DMS 273 (cell line): ENCODE results near the gene DKC1.

Experiments
- DNase-seq: peaks from one replicate; lab custom pipeline; 2025; ENCODE audit not compliant: unreplicated experiment; lab: John Stamatoyannopoulos, UW

DKC1 gene

GRCh38 chrX:154762537-154763296, at the start of gene DKC1:
DKC1 (plus strand) TSS chrX:154762864; CDS start chrX:154762966, 102 bp downstream.
- peak; percentile 99 for DNase-seq

DNA sequence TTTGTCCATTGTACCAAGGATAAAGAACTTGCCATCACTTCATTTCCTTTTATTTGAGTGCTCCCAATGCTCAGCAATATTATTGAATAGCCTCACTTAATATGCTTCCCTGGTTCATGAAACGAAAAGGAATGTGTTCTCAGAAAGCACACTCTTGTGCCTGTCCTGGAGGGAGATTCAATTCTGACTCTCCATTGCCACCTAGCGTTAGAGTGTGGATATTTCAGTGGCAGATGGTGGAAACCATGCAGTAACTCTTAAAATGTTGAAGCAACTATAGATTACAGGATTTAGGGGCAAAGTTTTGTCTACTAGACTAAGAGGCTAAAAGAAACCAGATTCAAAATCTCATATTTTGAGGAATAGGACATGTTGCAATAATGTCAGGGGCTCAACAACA, 47.7 kb upstream of the DKC1 start:
- DNase-seq = peak; percentile 85

DNA sequence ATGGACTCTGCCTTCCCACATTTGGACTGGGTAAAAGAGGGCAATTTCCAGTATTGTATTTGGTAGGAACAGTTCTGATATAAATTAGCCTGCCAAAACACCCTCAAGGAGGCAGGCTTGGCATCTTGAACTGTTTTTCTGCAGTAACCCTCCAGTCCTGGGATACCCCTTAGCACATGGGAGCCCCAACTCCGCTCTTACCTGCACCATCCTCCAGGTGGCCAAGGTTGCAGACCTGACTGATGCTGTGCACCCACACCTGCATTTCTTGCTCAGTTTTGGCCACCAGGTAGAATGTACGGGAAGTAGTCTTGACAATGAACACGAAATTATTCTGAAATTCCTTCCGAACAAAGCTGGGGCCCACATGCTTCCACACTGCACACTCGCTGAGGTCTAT, 46.8 kb upstream of the DKC1 start:
- no peak for DNase-seq

DNA sequence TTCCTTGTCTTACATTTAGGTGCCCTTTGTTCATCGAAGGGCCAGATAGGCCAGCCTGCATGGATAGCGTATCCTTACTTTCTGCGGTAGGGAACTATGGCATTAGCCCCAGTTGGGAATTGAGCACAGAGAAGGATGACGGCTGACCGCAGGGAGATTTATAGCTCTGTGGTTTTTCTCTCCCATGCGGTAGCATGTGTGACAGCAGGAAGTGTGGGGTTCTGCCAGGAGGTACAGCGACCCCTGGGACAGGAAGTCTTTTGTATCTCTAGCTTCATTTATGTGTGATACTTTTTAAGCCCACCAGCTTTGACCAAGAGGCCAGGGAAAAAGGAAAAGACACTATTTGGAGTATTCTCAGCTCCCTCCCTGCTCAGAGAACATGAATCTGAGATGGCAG, 44.8 kb upstream of the DKC1 start:
- peak; percentile 71 for DNase-seq

GRCh38 chrX:154718616-154719015, 44.0 kb upstream of the DKC1 start:
- DNase-seq = no peak

GRCh38 chrX:154719132-154719675, 43.5 kb upstream of the DKC1 start:
- peak; percentile 18 for DNase-seq

- DNase-seq = no peak
Observed at GRCh38 chrX:154720067-154720466, 42.6 kb upstream of the DKC1 start.

DNA sequence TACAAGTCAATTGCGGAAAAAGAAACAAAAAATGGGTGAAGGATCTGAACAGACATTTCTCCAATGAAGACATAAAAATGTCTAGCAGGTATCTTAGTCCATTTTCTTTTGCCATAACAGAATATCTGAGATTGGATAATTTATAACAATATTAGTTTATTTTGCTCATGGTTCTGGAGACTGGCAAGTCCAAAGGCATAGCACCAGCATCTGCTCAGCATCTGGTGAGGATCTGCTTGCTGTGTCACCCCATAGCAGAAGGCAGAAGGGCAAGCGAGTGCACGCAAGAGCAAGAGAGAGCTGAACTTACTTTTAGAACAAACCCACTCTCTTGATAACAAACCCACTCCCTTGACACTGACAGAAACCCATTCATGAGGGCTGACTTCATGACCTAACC, 41.5 kb upstream of the DKC1 start:
- DNase-seq = no peak

GRCh38 chrX:154724993-154725756, 37.5 kb upstream of the DKC1 start:
- DNase-seq = no peak

GRCh38 chrX:154727418-154727817, 35.2 kb upstream of the DKC1 start:
- DNase-seq = no peak

DNA sequence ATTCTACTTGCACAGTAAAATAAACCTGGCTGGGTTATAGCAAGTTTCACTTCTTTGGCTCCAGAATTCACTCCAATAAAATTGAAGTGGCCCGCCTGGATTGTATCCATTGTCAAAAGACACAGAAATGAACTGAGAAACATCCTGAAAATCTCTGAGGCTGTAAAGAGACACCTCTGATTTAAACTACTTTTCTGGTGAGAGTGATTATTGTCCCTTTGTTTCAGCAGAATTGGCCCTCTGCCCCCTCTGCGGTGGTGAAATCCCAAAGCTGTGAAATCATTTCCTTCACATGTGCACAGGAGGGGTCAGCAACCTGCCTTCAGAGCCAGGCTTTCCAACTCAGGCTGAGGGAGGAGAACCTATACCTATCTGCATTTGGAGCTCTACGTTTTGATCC, 34.8 kb upstream of the DKC1 start:
- DNase-seq = no peak

- DNase-seq = no peak
Observed at GRCh38 chrX:154728431-154729190, 34.1 kb upstream of the DKC1 start.

DNA sequence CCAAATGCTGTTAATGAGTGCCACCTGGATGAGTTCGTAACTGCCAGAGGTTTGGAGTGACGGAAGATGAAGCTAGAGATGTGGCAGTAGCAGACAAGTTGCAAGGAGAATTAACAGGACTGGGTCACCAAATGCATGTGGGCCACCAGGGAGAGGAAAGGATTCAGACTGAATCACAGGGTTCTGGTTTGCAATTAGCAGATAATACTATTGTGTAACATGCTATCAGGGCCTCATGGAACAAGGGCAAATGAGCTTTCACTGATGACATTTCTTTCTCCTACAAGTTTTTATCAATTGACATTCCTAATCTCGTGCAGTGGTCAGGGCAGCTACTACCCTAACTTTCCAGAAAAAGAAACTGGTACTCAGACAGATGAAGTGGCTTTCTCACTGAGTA, 33.2 kb upstream of the DKC1 start:
- no peak for DNase-seq

DNA sequence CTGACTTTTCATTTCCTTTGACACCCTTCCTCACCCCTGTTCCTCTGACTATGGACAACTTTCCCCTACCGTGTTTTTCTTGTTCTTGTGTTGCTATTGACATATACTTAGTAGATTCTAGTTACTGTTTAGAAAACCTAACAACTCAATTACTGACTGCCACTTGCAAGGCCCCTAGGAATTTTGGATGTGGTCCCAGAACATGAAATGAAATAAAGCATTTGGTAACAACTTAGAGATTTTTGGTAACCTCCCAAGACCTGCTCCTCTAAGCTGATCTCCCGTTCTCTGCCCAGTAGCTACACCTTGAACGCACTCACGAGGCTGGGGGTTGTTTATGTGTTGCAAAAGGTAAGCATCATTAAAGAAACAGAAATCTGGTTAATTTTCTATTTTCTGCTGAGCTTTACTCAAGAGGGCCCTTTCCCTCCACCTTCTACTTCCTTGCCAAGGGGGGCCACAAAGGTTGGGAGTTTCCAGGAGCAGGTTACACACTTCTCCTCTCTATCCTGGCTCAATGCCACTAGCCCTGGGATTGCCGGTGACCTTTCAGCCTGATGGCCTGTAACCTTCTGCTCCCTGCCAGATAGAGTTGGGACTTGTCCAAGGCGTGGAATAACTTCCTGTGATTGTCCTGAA, 32.3 kb upstream of the DKC1 start:
- no peak for DNase-seq

- DNase-seq = no peak
Observed at GRCh38 chrX:154731184-154731583, 31.5 kb upstream of the DKC1 start.

GRCh38 chrX:154731881-154732280, 30.8 kb upstream of the DKC1 start:
- no peak for DNase-seq

DNA sequence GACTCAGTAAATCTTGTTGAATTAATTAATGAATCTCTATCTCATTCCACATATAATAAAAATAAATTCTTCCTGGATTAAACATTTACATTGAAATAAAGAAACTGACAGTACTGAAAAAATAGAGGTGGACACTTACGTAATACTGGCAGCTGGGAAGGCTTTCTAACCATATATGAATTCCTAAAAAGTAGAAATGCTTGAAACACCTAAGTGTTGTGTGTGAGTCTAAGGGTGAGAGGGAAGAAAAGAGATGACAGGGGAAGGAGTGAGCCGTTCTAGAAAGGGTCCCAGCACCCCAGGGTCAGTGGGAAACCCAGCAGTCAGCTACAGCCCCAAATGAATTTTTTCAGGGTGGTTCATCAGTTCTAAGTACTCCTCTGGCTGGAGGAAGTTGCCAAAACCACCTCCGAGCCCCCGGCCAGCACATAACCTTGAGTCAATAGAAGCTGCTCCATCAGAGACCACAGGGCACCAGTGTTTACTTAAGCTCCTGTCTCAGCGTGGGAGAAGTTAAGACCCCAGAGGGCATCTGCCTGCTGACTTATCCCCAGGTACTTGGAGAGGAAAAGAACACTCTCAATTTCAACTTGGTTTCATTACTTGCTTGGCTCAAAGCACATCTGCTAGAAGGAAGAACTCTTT, 30.1 kb upstream of the DKC1 start:
- no peak for DNase-seq

GRCh38 chrX:154733066-154733425, 29.6 kb upstream of the DKC1 start:
- no peak for DNase-seq

GRCh38 chrX:154734061-154734781, 28.4 kb upstream of the DKC1 start:
- no peak for DNase-seq
